GM21825 (cell line): Measurements from ENCODE around the gene FAM50B.

Source experiments
- ATAC-seq: cut with Tn5 transposase; IDR thresholded peaks from one replicate; pipeline ENCODE4 v1.9.1; 2021; ENCODE audit warnings: mild to moderate bottlenecking, moderate library complexity; ENCODE audit not compliant: unreplicated experiment

Gene FAM50B

GRCh38 chr6:3819161-3820110 lies 29.7 kb upstream of the FAM50B start:
- ATAC-seq = no peak

- ATAC-seq = no peak
Measured at GRCh38 chr6:3820563-3820962, 28.6 kb upstream of the FAM50B start.

- no peak for ATAC-seq
Measured at GRCh38 chr6:3822747-3823445, 26.3 kb upstream of the FAM50B start.

GRCh38 chr6:3823671-3824070 lies 25.5 kb upstream of the FAM50B start:
- ATAC-seq = no peak

GRCh38 chr6:3825331-3825831 lies 23.8 kb upstream of the FAM50B start:
- no peak for ATAC-seq

- no peak for ATAC-seq
Measured at GRCh38 chr6:3825851-3826581, 23.2 kb upstream of the FAM50B start.

- ATAC-seq = no peak
Measured at GRCh38 chr6:3829285-3829684, 19.9 kb upstream of the FAM50B start.

- no peak for ATAC-seq
Measured at GRCh38 chr6:3830806-3831205, 18.4 kb upstream of the FAM50B start.

- ATAC-seq = no peak
Measured at GRCh38 chr6:3831761-3832530, 17.2 kb upstream of the FAM50B start.

GRCh38 chr6:3835055-3835731 lies 14.0 kb upstream of the FAM50B start:
- ATAC-seq = no peak

GRCh38 chr6:3835785-3836184 lies 13.4 kb upstream of the FAM50B start:
- no peak for ATAC-seq

- no peak for ATAC-seq
Measured at GRCh38 chr6:3836566-3836965, 12.6 kb upstream of the FAM50B start.

- ATAC-seq = no peak
Measured at GRCh38 chr6:3837781-3838180, 11.4 kb upstream of the FAM50B start.

GRCh38 chr6:3838992-3839867 lies 9.9 kb upstream of the FAM50B start:
- ATAC-seq = no peak

GRCh38 chr6:3841066-3841454 lies 8.1 kb upstream of the FAM50B start:
- ATAC-seq = no peak

- ATAC-seq = no peak
Measured at GRCh38 chr6:3841711-3842565, 7.2 kb upstream of the FAM50B start.

- no peak for ATAC-seq
Measured at GRCh38 chr6:3843379-3844096, 5.6 kb upstream of the FAM50B start.
